GM21526 (cell line): Measurements from ENCODE around the gene TMEM185B.
A peak's percentile ranks its signal among the peaks of the same experiment; 100 is the strongest.

Experiments
- ATAC-seq: cut with Tn5 transposase; IDR thresholded peaks from one replicate; pipeline ENCODE4 v1.9.1; 2021; ENCODE audit warnings: moderate library complexity; ENCODE audit not compliant: unreplicated experiment, low FRiP score

TMEM185B gene

DNA sequence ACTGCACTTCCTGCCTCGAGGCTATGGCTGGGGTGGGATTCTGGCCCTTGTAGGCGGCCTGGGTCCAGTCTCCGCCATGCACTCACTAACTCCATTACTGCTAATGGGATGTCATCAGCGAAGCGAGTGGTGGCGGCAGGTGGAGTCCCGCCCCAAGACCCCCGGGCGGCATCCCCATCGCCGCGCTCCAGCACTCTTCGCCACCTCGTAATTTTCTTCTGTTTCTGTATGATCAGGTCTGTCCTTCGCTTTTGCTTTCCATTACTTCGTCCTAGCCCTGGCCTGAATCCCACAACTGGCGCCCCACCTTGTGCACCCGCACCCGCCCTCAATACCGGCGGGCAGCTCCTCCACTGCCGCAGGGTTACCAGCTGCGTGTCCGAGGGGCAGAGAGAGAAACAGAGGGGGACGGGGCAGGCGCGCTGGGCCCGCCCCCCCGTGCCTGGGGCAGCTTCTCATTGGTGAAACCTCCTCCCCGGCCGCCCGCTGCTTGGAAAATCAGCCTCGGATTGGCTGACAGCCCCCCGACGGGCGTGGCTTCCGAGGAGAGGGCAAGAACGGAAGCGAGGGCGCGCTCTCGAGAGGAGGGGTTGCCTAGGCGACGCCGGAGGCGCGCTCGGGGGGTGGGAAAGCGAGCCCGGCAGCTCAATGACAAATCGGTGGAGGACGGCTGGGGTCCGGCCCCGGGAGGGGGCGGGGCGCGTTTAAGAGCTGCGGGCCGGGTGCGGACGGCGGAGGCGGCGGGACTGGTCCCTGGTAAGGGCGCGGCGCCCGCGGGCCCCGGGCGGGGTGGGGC lies 29.2 kb upstream of the TMEM185B start, which contains the start of gene RALB:
Gene RALB (plus strand): TSS at position 628 of the 796 bp plus-strand sequence. CDS start 25,813 bp downstream, outside the sequence.
- peak; percentile 93 for ATAC-seq

GRCh38 chr2:120251880-120252224 lies 28.7 kb upstream of the TMEM185B start:
- no peak for ATAC-seq

DNA sequence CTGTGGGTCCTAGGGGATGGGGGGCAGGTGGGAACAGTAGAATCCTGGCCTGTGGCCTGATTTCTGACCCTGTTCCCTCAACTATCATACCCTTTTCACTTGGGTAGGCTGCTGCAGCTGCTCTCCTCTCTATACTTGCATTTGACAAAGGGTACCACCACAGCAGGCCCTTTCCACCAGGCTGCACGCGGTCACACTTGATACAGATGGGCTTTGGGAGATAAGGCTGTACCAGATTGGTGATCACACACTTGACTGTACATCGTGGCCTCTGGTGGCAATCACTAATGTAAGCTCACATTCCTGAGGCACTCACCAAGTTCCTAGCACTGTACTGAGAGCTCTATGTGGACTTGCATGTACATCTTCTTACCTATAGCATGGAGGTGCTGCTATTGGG lies 27.9 kb upstream of the TMEM185B start:
- ATAC-seq: no peak

GRCh38 chr2:120250640-120251039 lies 27.4 kb upstream of the TMEM185B start:
- ATAC-seq: no peak

DNA sequence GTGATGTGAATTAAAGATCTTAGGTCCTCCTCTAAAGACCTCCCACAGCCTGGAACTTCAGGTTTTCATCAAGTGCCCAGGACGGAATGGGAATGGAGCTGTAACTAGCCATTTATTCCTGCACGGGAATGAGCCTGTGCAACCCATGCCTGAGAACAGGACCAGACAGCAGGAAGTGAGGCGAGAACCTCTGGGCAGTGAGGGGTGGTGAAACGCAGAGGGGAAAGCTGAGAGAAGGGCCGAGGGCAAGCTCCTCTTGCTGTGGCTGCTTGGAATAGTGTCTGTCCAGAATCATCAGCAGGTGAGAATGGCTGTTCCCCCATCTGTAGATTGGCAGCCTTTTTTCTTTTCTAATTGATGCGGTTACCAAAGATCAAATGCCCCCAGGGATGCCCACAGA lies 24.7 kb upstream of the TMEM185B start:
- ATAC-seq: no peak

- no peak for ATAC-seq
Observed at GRCh38 chr2:120246546-120247300, 23.5 kb upstream of the TMEM185B start.

- no peak for ATAC-seq
Observed at GRCh38 chr2:120245520-120246332, 22.5 kb upstream of the TMEM185B start.

DNA sequence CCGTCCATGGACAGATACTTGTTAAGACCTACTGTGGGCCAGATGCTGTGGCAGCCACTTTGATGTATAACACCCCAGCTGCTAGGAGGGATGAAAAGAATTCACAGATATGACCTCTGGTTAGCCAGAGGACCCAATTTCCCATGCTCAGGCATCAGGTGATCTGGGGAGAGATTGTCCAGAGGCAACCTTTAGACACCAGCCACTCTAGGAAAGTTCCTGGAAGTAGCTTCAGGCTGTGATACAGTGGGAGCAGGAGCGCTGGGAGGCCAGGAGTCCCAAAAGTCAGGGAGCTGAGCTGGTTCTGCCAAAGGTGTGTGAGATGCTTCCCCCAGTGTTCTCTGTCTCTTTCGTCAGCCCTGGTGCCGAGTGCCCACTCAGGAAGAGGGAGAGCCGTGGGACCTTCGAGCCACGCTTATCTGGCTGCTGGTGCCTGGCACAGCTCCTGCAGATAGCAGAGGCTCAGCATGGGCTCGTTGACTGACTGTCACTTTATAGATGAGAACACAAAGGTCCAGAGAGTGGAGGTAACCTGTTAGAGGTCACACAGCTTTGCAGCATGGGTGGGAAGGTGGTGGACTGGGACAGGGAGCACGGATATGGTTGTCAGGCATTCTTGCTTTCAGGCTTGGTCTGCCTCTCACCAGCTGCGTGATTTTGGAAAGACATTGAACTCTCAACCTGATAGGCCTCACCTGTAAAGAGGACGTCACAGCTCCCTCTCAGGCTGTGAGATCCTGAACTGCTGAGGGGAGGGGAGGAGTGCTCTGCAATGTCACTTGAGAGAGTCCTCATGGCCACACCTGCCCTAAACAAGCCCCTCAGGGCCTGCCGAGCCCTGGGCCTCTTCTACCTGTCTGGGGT lies 21.7 kb upstream of the TMEM185B start:
- ATAC-seq: no peak

DNA sequence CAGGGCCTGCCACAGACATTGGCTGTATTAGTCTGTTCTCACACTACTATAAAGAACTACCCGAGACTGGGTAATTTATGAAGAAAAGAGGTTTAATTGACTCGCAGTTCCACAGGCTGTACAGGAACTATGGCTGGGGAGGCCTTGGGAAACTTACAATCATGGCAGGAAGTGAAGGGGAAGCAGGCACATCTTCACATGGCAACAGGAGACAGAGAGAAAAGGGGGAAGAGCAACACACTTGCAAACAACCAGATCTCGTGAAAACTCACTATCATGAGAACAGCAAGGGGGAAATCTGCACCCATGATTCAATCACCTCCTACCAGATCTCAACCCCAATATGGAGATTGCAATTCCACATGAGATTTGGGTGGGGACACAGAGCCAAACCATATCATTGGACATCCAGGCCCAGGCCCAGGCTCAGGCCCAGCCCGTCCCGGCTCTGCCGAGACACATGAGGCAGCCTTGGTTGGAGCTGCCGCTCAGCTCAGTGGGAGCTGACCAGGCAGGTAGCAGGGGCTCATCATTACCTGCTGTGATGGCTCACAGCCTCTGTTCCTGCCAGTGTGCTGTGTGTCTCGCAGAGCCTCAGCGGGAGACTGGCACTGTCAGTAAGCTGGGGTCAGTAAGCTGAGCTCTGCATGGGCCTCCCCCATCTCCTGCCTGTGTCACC lies 20.8 kb upstream of the TMEM185B start:
- no peak for ATAC-seq

DNA sequence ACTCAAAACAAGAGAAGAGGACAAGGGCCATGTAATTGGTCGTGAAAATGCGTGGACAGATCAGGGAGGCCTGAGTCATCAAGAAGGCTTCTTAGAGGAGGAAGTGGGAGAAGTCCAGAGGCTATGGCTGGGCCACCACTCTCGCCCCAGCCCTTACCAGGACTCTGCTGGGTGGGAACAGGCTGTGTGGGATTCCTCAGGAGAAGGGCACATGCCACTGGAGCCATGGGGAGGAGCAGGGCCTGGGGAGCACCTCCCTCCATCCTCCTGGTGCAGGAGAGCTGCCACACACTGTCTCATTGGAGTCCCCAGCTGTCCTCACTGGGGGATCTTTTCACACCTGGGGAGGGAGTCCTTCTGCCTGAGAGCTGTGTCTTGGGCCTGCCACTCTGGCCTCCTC lies 20.0 kb upstream of the TMEM185B start:
- ATAC-seq: no peak

DNA sequence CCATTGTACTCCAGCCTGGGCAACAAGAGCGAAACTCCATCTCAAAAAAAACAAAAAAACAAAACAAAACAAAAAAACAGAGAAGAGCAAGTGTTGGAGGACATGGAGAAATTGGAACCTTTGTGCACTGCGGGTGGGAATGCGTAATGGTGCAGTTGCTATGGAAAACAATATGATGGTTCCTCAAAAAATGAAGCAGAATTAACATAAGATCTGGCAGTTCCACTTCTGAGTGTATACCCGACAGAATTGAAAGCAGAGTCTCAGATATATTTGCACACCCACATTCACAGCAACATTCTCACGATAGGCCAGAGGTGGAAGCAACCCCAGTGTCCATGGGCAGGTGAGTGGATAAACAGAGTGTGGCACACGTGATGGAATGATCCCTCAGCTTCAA lies 18.5 kb upstream of the TMEM185B start:
- ATAC-seq: no peak

- no peak for ATAC-seq
Observed at GRCh38 chr2:120240901-120241429, 17.8 kb upstream of the TMEM185B start.

GRCh38 chr2:120239488-120240287 lies 16.5 kb upstream of the TMEM185B start:
- no peak for ATAC-seq

GRCh38 chr2:120238728-120239487 lies 15.7 kb upstream of the TMEM185B start:
- no peak for ATAC-seq

DNA sequence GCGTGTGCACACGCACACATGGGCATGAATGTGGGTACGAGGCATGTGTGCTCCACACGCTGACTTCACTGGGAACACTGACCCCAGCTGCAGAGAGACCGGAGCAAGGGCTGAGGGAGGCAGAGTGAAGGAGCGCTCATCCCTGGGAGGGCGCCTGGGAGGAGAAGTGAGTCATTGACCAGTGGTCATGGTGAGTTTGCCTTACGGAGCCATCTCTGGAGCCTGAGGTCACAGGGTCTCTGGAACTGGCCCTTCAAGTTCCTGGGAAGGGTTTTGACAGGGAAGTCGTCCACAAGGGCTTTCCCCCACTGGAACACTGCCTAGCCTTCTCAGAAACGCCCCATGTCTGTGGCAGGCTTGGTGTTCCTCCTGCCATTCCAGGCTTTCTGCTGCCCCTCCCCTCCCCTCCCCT lies 14.3 kb upstream of the TMEM185B start:
- no peak for ATAC-seq

GRCh38 chr2:120236791-120237190 lies 13.6 kb upstream of the TMEM185B start:
- ATAC-seq: no peak

DNA sequence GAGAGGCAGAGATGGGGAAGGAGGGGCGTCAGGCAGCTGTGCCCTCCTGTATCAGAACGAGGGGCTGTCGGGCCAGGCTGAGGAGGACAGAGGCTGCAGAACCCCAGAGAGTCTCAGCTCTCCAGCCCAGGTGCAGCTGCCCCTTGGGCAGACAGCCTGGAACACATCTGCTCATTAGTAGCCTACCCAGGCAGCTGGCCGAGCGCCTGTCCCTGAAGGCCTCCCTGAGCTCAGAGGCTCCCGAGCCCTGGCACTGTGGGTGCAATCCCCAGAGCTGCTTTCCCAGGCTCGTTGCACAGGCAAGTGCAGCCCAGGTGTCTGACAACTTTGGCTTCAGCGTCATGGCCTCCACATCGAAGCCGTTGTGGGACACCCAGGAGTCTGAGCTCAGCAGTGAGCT lies 13.1 kb upstream of the TMEM185B start:
- ATAC-seq: no peak

DNA sequence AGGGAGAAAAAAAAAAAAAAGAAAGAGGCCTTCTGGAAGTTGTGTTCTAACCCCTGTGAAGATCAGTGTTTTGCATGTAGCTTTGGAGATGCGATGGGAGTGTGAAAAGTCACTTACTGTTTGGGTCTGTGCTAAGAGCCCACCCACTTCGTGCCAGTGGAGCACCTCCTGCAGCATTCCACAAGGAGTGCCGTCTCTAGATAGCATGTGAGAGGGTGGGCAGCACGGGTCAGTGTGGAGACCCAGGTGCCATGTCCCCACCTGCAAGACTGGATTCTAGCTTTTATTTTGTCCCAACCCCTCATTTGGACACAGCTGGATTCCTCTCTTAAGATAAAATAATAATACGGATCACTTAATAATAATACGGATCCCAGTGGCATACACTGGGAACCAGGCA lies 12.5 kb upstream of the TMEM185B start:
- ATAC-seq: no peak
